Hematopoietic multipotent progenitor cell treated with erythropoietin and hydrocortisone succinate and interleukin-3 and kit ligand, for 4 days (in vitro differentiated cells): ENCODE data around the gene PSMB7.

Experiments
- DNase-seq: peaks from one replicate; pipeline ENCODE4 v3.0.0-alpha.2; 2015

Gene PSMB7

DNA sequence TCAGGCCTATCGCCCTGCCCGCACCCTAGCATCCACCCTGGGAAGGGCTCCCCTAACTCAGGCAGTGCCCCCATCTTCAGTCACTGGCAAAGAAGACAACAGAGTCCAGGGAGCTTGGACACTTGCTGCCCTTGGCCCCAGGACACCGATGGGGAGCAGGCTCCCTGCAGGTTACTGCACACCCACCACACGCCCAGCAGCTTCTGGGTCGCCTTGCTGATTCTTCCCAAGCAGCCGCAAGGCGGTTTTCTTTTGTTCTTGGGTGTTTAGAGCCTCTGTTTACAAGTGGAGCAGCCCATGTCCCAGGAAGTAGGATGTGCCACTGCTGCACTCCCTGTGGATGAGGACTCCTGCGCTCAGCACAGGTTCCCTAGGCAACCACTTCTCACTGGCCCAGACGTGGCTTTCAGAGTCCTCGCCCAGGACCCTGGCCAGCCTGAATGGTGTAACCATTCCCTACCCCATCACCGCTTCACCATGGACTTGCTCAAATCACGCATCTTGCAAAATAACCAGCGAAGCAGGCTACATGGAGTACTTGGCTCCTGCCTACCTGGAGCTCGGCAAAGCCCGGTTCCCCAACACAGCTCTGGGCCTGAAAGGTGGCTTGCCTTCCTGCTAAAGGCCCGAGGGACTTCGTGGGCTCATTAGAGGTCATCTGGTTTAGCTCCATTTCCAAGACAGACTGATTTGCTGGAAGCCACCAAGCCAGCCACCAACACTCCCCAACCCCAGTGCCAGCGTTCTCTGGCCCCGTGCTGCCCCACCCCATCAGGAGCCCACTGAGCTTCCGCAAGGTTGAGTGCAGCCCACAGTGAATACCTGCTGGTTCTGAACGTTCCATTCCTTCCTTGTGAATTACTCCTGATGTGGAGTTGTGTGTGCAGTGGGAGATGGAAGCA, 60.0 kb downstream of the PSMB7 start:
- DNase-seq: no peak

DNA sequence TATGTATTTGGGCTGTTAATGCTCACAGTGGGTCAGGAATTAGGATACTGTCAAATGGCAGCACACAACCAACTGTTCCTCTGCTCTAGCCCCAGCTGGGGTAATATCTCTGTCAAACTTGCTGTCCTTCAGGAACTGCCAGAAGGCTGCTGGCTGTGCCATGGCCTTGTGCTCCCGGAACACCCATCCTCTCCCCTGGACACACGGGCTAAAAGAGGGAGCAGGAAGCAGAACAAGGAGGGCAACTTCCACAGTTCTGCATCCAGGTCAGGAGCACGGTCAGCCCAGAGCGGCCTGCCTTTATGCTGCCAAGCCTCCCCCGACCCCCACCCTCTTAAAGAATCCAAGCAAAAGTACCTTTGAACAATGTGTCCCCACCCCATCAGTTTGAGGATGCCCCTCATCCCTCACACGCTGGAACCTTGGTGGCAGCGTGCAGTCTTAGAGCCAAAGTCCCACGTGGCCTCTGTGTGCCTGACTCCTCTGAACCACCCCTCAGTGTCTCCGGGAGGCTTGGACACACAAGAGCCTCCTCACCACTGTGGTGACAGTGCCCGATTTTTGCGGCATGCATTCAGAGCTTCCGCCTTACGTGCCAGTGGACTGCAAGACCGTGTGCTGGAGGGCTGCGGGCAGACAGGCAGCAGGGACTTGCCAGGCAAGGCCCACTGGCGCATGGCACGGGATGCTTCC, 60.8 kb downstream of the PSMB7 start:
- no peak for DNase-seq

DNA sequence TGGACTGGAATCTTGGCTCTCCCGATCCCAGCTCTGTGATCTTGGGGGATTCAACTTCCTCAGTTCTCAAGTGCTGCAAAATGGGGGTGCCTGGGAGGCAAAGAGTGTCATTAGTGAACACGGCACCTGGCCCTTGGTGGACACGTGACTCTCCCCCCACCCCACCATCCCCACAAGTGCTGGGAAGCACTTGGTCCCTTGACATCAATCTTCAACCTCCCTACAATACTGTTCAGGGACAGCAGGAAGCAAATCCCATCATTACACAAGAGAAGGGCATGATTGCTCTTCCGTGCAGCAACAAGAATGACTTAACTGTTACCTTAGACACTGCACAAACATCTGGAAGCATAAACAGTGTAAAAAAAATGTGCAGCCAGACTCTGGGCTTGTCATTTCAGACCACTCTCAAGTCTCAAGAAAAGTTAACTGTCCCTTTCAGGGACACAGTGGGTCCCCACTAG, 61.4 kb downstream of the PSMB7 start:
- DNase-seq: no peak

DNA sequence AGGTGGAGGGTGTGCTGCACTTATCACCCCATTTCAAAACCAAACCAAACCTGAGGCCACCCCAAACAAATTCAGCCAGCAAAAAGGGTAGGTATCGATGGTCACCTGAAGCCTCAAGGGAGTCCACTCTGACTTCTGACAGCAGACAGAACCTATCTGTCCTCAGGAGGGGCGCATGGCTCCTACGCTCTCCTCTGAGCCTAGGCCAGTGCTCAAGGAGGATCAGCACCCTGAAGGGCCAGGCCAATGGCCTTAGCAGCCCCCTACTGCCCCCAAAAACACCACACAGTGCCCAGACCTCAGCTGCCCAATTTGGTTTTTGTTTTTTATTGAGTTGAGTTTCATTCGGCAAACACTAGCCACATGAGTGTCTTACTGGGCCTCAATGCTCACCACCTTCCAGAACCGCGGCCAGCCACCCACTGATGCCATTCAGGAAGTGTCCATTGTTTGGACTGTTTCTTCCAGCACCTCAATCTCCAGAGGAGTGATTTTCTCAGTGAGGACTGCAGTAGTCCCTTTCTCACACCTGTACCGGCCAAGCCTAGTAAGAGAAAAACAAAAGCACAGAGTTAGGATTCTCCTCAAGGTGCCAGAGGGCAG, 62.0 kb downstream of the PSMB7 start:
- DNase-seq: no peak

DNA sequence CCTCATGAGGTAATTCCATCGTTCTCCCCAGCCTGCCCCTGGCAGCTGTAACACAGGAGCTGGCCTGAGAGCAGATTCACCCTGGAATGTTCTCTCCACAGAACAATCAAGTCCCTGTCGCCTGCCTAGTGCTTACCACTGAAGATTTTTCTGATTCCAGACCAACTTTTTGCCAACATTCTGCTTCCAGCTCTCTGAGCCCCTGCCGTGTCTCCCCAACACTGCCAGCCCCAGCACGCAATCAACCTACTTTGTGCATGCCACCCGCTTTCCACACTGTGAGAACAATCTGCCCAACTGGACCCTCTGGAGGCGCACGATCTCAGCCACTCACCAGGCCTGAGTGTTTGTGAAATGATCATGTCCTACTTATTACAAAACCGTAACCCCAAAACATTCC, 62.6 kb downstream of the PSMB7 start:
- DNase-seq: no peak

DNA sequence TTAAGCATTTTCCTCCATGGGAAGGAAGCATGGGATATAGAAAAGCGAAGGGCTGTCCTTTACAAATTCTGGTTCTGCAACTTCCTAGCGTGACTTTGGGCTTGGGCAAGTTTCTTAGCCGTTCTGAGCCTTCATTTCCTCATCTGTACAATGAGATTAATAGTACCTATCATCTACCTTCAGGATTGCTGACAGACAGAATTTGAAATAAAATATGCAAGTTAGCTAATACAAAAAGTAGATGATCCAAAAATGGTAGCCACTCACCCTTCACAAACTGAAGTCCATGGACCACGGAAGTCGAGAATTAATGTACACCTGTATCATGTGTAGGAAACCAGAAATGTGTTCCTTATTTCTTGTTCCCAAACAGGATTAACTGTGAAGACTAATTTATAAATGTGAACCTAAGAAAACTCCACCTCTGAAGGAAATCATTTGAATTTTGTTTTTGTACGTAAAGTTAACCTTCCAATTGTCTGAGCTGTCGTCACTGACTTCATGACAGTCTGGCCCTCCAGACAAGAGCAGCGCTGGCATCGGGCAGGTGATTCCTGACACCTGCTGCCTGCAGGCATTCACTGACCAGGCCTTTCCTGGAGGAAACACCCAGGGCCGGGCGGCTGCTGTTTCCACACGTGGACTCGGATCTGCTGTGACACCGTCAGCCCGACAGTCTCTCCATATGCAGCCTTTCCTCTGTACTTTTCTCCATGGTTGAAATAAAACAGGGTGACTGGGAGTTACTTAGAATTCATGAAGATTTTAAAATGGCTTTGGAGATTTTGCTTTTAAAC, 63.4 kb downstream of the PSMB7 start:
- no peak for DNase-seq

DNA sequence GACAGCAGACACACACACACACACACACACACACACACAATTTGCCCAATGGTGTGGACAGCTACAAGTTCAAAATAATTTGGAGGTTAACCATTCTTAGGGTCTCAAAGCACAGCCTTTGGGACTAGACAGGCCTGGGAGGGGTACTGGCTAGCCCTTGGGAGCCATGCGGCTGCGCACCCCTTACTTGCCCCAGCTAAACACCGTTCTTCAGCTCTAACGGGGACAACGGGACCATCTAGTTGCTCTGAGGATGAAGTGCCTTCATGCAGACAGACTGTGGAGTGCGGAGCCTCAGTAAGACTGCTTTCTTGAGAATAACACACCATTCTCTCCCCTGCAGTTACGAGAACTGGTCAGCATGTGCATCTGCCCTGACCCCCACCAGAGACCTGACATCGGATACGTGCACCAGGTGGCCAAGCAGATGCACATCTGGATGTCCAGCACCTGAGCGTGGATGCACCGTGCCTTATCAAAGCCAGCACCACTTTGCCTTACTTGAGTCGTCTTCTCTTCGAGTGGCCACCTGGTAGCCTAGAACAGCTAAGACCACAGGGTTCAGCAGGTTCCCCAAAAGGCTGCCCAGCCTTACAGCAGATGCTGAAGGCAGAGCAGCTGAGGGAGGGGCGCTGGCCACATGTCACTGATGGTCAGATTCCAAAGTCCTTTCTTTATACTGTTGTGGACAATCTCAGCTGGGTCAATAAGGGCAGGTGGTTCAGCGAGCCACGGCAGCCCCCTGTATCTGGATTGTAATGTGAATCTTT, 64.6 kb downstream of the PSMB7 start:
- DNase-seq: no peak

DNA sequence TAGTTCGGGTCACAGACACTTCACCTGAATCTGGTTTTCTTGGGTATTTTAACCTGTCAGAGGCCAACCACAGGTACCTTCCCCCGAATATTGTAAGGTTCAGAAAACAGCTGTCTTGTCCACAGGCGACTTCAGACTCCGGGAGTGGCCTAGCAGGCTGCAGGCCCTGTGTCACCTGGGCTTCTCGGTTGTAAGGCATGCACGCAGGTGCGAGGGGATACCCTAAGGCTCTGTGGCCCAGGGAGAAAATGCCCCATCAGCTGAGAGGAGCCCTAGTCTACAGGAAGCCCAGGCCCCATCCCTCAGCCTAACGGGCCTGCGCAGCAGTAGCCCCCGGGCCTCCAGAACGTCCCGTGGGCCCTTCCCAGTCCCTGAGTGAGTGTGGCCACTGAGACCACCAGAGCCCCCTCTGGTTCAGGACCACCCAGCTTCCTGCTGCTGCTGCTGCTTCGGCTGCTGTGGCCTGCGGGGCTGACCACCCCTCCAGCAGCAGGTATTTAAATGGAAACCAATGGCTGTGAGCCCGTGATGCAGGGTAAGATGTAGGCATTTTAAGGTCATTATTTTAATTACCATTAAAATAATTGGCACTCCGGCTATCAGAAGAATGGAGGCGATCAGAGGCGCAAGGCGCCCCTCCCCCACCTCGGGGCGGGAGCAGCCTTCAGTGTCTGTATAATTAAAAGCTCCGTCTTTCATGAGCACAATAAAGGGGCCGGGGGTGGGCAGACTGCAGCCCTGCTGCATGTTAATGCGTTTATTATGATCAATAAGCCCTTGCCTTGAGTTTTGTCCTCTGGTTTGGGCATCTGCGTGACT, 65.4 kb downstream of the PSMB7 start:
- DNase-seq: no peak

DNA sequence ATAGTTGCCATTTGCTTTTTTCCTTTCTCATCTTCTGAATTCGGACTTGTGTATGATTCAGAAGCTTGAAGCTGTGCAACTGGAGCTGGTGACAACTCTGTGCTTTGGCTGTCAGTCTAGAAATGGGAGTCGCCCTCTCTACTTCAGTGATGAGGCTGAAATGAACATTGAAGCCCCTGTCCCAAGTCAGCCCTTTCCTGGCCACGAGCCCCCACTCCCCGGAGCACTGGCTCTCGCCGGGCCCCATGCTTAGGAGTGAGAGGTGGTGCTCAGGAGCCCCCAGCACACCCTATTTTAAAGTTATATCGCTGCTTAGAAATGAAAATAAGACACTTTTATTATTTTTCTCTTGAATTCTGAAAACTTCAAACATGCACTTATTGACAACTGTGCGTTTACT, 66.0 kb downstream of the PSMB7 start:
- no peak for DNase-seq

DNA sequence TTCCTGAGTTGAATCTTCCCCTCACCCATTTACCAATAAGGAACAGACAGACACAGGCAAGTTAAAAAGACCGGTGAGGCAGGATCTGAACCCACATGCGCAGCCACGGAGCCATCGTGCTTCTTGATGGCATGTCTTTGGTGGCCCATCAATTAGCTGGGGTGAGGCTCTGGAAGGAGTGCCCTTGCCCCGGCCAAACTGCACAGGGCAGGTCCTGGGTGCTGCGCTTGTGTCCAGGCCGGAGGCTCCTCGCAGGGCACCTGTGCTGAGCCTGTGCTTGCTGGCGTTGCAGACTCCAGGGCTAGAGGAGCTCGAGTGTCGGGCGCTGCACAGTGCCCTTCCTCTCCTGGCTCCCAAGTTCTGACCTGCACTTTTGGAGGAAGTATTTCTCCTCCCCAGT, 66.4 kb downstream of the PSMB7 start:
- no peak for DNase-seq

DNA sequence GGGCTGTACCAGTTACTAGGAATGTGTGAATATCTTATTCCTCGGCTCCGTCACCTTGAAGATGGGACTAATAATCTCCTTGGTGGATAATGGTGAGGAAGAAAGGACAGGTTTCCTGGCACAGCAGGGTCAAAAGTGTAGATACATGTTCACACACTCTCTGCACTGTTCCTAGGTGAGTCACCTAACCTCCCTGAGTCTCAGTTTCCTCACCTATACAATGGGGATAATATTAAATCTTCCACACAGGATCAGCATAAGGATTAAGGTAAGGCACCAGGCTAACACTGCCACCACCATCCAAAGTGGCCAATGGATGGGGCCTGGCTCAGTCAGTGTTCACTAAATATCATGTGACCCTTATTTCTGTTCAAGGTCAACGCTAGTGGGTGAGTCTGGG, 66.9 kb downstream of the PSMB7 start:
- DNase-seq: no peak

DNA sequence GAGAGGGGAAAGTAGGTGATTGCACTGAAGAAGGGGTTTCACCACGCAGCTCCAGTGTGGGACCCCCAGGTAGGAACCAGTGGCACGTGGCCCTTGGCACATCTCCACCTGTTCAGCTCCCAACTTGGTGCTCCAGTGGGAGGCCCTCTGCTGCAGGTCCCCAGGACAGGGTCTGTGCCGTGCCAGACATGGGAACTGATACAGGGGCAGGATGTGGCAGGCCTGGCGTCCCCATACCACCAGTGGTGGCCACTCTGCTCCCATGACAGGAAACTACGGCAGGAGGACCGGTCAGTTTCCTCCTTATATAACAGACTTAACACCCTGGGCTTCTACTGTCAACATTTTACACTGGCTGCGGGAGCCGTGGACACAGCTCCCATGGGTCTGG, 67.3 kb downstream of the PSMB7 start:
- DNase-seq: no peak

DNA sequence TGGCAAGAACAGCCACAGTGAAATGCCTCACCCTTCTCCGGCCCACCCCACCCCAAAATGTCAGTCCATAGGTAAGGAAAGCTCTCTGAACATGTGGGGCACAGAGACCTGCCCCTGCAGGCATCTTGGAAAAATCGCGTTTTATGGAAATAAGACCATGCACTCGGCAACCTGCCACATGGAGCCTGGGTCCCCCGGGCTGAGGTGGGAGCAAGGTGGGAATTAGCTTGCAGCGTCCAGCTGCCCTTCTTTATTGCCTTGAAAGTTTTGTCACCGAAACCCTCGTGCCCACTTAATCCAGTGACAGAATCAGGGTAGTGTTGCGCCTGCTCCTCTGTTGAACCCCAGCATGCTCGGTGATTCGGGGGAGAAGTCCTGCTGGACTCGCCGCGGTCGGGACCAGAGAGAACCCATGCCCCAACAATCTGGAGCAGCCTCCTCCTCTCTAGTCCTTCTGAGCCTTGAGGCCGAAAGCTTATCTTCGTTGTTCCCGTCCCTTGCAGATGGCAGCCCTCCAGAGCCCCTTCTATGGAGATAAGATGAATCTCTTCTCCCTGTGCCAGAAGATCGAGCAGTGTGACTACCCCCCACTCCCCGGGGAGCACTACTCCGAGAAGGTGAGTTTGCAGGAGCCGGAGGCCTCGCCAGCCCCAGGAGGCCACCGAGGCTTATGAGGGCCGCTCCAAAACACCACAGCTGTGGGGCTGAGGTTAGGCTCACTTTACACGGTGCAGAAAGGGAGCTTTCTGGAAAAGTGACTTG, 67.9 kb downstream of the PSMB7 start:
- no peak for DNase-seq

DNA sequence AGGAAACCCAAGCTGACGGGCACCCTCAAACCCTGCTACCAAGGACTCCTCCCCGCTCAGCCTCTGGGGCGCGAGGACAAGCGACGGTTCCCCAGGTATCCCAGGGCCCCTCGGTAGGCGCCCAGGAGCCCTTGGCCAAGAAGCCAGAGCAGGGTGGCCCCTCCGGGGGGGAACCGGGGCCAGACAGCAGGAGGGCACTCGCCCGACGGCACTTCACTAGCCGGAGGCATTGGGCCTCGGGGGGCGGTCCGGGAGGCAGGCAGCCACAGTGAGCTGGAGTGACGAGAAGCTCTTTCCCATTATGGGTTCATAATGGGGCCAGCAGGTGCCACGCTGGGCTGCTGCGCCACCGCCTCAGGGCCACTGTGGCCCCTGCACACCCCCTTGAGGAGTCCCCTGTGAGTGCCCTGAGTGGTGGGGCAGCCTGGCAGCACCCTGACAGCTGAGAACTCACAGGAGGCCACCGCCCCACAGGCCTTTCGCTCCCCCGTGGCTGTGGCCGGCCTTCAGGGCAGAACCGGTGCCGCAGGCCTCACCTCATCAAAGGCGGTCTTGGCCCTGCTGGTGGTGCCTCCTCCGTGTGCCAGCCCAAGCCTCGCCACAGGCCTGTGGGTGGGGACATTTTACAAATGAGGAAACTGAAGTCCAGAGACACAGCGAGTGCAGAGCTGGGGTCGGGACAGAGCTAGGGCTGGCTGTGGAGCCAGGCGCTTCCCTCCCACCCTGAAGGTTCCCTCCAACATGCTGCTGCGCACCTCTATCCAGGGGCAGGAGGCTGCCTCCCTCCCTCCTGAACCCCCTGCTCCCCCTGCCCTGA, 68.7 kb downstream of the PSMB7 start:
- peak; percentile 27 for DNase-seq

DNA sequence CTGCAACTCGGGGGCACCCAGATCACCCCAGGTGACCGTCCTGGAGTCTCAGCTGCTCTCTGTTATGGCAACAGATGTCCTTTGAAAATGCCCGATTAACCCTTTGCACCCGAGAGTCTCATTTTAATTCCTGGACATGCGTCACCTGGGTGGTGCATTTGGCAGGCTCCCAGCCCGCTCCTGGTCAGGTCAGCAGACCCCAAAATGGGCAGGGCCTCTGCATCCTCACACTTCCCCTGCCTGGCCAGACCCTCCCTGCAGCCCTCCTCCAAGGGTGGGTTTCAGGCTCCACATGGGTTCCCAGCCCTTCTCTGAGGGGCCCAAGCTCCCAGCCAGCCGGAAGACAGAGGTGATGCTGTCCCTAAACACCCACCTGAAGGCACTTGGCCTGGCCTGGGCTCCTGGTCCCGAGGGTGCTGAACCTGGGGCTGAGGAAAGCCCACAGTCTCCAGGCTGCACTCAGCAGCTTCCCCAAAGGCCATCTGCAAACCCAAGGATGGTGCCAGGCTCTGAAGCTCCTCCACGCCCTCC, 69.4 kb downstream of the PSMB7 start:
- no peak for DNase-seq

DNA sequence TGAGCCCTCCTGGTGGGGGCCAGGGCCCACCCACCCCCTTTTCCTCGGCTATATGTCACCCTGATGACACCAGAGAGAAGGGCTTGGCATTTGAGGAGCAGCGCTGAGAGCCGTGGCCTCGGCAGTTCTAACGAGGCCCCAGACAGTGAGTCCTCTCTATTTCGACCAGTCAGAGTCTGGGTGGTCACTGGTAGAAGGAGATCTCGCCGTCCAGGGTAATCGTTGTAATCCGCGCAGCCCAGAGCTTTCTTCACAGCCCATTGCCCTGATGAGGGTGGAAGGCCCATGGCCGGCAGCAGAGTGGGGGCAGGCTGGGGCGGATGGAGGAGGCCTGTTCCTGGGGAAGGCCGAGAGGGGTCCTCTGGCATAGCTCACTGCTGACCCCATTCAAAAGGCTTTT, 70.2 kb downstream of the PSMB7 start:
- DNase-seq: no peak

DNA sequence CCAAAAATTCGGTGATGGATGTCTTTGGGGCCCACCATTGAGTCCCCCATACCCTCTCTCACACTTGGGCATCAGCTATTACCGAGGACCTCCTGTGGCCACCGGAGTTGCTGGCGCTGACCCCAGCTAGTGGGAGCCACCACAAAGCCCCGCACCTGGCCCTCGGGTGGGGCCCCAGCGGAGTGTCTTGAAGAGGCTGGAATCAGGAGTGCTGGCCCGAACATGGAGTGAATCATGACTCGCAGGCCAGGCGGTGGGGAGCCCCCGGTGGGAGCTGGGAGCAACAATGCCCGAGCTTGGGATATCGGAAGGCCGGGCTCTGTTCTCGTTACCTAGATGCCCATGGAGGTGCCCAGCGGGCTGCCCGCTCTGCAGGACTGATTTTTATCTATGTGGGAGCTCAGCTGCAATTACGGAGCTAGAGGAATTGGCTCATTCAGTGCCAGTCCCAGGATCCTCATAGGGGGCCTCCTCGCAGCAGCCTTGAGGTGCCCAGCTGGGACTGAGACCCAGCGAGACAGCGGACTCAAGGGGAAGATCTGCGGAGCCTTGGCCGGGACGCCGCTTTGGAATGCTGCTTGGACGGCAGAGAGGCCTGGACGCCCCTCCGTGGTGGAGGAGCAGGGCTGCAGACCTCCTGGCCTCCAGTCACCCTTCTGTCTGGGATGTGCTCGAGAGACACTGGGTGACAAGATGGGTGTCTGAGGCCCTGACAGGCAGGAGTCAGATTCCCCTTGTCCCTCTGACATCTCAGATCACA, 70.8 kb downstream of the PSMB7 start:
- DNase-seq: no peak

DNA sequence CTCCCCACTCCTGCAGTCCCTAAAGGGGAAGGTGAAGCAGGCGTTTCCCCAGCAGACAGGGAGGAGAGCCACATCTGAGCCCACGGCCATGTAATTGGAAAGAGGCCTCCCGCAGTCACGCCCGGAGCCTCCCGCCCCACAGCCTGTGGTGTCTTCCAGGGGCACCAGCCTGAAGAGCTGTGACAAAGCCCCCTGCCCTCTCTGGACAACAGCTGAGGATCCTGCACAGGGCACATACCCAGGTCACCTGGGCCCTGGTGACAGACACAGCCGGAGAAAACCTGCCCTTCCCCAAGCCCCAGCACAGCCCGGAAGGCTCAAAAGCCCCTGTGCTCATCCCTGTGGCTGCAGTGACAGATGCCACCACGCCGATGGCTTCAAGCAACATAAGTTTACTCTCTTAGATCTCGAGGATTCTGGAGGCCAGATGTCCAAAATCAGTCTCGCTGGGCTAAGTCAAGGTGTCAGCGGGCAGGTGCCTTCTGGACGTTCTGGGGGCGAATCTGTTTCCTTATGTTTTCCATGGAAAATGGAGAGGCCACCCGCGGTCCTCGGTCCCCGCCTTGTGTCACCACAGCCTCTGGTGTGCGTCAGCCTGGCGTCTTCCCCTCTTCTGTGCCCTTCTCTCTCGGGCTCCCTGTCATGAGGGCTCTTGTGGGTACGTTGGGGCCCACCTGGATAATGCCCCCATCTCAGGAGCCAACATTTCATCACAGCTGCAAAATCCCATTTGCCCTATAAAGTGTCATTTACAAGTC, 71.5 kb downstream of the PSMB7 start:
- DNase-seq: no peak
